Measurements from ENCODE around the gene ALKBH6.
"Not testable (repeated sequence)": the region's sequence is repeated elsewhere in the genome, so short reads cannot be mapped to it uniquely, and the experiment has no call there.

ALKBH6 gene

GRCh38 chr19:35992907-35993765, 20.9 kb downstream of the ALKBH6 start:
- DNase-seq, result no peak

- no peak for DNase-seq
These were observed 22.1 kb downstream of the ALKBH6 start for GRCh38 chr19:35991731-35992450.

- no peak for DNase-seq
These were observed 23.0 kb downstream of the ALKBH6 start for GRCh38 chr19:35990771-35991730.

GRCh38 chr19:35990156-35990555, 23.9 kb downstream of the ALKBH6 start:
- DNase-seq, result no peak

GRCh38 chr19:35988824-35989223, 25.2 kb downstream of the ALKBH6 start:
- no peak for DNase-seq

GRCh38 chr19:35987571-35987896, 26.5 kb downstream of the ALKBH6 start:
- no peak for DNase-seq

- peak; percentile 65 for DNase-seq
These were observed 27.1 kb downstream of the ALKBH6 start for GRCh38 chr19:35986664-35987570.

- DNase-seq, result no peak
These were observed 27.9 kb downstream of the ALKBH6 start for GRCh38 chr19:35986111-35986510.

- no peak for DNase-seq
These were observed 30.8 kb downstream of the ALKBH6 start for GRCh38 chr19:35983177-35983576.

- DNase-seq, result not testable (repeated sequence)
These were observed 33.0 kb downstream of the ALKBH6 start for GRCh38 chr19:35980997-35981396.

- no peak for DNase-seq
These were observed 35.1 kb downstream of the ALKBH6 start for GRCh38 chr19:35978832-35979365.

- no peak for DNase-seq
These were observed 35.7 kb downstream of the ALKBH6 start for GRCh38 chr19:35978271-35978670.

- DNase-seq, result no peak
These were observed 36.4 kb downstream of the ALKBH6 start for GRCh38 chr19:35977446-35978222.

- no peak for DNase-seq
These were observed 38.3 kb downstream of the ALKBH6 start for GRCh38 chr19:35975608-35976214.

- no peak for DNase-seq
These were observed 40.5 kb downstream of the ALKBH6 start for GRCh38 chr19:35973487-35973886.

- DNase-seq, result no peak
These were observed 47.2 kb downstream of the ALKBH6 start for GRCh38 chr19:35966771-35967170.

- no peak for DNase-seq
These were observed 50.5 kb downstream of the ALKBH6 start for GRCh38 chr19:35963514-35963913.

- no peak for DNase-seq
These were observed 53.5 kb downstream of the ALKBH6 start for GRCh38 chr19:35960432-35960972.

GRCh38 chr19:35959968-35960320, 54.1 kb downstream of the ALKBH6 start:
- no peak for DNase-seq

Measured in NCI-H526 treated with DMSO at 0.1 percent for 48 hours (cell line).